Ramos (cell line): Measurements from ENCODE around the gene ARHGAP26.

Source experiments
- in situ Hi-C: fragments of 300-500 bp; cut with MboI; formaldehyde crosslinking; loops from one replicate; pipeline ENCODE4 v1.14.3; 2022; ENCODE audit warnings: low sequenced_read_pairs; ENCODE audit not compliant: unreplicated experiment

ARHGAP26 gene

DNA sequence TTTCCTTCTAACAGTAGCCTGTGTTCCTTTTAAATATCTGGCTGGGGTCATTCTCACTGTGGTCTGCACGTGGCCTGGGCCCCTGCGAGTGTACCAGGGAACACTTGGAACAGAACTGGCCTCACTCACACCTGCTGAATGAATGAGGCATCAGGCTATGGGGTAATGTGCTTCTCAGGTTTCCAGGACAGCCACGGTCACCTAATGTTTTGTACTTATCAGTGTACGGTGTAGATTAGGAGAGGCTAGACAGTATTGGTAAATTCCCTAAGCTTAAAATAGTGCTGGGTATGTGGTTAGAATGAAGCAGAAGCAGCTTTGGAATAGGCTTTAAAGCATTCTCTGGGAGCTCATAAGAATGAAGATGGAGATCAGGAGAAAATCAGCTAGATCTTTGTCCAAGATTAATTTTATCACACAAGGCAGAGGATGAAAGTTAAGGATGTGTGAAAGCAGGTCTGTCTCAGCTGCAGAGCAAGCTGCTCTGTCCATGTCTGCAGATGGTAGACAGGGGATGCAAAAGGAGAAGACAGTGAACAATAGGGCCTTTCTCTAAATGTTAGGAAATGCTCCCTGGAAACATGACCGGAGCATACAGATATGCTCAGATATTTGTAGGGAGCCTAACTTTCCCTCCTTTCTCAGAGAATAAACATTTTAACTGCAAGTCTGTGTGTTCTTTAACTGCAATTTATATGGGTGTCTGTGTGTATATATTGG is 365.8 kb downstream of the ARHGAP26 start:
- in situ Hi-C loops: no loop called here

DNA sequence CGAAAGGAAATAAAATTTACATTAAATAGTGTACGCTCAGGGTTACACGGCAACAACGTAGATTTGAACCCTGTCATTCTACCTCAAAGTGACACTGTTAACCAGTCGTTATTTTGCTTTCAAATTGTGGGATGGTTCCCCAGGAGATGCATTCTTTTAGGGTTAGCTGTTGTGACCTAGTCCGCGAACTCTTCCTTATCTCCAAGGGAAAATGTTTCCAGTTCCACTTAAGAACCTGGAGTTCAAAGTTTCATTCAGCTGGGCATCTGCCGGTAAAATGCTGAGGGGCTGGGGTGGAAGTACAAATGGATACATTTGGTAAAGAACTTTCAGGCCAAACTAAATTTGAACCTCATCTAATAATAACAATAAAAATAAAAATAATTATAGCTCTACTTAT is 368.7 kb downstream of the ARHGAP26 start:
- in situ Hi-C loops: no loop called here

DNA sequence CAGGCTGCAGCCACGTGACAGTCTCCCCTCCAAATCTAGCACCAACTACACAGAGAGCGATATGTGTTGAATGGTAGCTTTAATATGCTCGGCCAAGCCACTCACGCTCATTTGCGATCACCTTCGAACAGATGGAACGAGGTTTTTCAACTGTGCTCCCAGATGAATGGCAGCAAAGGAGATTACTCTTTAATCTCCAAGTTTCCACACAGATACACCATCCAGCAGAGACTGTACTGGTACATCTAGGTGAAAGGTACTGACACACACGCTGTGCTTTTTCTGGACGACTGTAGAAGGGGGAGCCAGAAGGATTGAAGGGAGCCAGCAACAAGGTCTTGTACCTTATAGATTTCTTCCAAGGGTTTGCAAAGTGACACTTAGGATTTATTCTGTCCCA is 369.4 kb downstream of the ARHGAP26 start:
- in situ Hi-C loops: no loop called here

DNA sequence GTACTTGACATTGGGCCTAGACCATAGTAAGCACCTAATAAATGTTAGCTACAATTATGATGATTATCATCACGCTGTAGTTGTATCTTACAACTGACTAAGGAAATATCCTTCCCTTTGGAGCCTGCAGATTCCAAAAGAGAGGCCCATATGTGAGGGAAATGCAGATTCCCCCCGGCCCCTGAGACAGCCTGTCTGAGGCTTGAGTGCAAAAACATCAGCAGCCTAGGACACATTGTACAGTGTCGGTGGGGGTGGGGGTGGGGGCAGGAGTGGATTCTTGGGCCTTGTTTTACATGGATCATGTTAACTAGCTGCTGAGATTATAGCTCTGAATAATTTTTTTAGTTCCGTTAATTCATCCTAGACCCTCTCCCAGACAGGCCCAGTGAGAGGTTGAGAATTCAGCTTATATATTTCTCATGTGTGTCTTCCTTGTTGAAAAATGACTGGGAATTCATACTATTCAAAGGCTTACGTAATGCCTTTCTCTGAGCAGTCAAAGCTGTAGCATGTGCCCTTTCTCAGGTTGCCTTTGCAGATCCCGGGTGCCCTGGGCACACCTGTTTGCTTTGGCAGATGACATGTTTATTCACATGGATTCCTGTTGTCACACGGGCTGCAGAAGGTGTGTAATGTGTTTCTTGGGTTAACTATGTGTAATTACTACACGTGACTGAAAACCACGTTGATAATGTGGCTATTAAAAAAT is 370.5 kb downstream of the ARHGAP26 start:
- in situ Hi-C loops: no loop called here

DNA sequence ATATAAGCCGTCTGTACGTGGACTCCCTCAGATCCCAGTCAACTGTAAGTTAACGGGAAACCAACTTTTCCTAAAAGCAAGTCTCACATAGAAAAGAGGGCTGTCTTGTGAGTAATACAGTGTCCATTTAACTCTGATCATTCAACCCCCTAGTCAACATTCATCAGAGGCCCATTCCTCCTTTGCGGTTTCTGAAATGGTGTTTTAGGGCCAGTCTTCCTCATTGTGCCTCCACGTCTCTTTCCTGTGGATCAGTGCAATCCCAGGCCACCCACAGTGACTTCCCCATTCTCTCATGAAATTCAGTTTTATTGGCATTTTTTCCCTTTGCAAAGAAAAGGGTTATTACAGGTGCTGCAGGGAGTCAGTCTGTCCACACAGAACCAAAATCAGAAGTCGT is 371.5 kb downstream of the ARHGAP26 start:
- in situ Hi-C loops: no loop called here

- in situ Hi-C loops: no loop called here
Observed at GRCh38 chr5:143142596-143143435, 372.6 kb downstream of the ARHGAP26 start.

- in situ Hi-C loops: no loop called here
Observed at GRCh38 chr5:143143973-143144372, 373.8 kb downstream of the ARHGAP26 start.

DNA sequence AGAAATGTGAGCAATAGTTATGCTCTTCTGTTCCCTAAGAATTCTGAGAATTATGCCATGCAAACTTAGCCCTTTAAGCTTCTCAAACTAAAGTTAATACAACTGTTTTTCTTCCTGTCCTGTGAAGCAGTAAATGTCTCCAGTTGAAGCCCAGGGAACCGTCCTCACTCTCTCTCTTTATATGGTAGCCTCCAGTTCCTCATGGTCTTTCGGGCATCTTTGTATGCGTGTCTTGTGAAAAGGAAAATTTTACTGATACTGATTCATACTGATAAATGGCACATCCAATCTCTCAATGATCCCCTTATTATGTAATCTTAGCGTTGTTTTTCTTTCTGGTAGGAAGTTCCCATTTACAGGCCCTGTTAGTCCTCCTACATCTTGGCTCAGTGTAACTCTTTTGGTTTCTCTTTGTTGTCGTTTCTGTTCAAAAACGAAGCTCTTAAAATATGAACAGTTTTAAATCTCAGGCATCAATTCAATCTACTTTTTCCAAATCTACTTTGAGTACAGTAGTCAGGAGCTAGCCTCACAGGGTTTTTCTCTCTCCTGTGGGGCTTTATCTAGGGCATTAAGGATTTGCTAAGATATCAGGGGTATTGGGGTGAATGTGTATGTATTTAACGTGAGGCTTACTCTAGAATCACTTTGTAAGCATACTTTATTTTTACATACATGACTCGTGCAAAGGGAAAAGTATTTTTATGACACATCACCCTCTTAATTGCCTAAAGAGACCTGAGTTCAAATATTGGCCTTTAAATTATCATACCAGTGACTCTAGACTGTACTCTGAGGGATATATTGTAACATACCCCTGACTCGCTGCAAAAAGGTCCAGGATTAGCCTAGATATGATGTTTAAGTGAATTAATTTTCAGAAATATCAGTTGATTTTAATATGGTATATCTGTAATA is 375.3 kb downstream of the ARHGAP26 start:
- in situ Hi-C loops: no loop called here

DNA sequence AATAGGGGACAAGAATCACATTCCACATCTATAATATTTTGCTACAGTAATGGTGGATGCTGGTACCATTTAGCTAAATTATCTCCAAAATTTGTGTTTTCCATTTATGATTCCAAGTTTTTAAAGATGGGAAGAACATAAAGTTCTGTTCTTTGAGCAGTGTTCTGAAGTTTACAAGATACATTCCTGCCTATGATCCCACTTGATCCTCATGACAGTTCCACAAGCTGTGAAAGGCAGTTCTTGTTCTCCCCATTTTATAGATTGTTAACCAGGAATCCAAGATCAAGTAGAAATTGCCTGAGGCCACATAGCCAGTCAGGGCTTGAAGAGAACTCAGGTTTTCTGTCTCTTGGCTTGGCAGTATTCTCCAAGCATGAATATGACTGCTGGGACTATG is 376.0 kb downstream of the ARHGAP26 start:
- in situ Hi-C loops: no loop called here

DNA sequence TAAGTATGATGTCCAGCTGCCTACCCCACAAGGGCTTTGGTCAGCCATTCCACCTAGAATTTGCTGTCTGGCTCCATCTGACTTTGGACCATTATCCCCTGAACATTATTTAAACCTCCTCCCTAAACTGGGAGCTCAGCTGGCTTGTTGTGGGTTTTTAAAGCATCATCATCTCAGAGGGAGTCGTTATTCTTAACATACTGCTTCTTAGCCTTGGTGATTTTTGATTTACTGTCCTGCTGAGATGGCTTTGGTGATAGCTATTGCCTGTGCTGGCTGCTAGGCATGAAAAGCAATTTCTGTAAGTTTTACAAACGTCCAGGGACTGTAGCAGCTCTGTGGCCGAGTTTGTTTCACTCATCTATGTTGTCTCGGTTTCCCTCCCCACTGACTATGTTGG is 377.2 kb downstream of the ARHGAP26 start:
- in situ Hi-C loops: no loop called here

- in situ Hi-C loops: no loop called here
Observed at GRCh38 chr5:143147902-143148301, 377.7 kb downstream of the ARHGAP26 start.

- in situ Hi-C loops: no loop called here
Observed at GRCh38 chr5:143148771-143149170, 378.6 kb downstream of the ARHGAP26 start.

DNA sequence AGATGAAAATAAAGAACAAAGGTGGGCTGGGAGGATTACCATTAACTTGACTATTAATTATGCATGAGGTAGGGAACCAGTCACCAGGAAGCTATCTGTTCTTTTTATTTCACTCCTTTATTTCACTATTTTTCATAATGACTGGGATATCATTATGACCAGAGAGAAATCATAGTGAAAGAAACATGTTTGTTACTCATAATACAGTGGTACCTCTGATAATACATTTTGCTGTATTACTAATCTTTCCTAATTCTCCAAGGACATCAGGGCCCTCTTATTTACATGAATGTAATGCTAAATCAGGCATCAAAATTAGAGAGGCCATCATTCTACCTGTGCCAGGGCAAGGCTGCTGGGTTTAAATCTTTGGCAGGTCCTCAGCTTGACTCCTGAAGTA is 379.6 kb downstream of the ARHGAP26 start:
- in situ Hi-C loops: no loop called here

DNA sequence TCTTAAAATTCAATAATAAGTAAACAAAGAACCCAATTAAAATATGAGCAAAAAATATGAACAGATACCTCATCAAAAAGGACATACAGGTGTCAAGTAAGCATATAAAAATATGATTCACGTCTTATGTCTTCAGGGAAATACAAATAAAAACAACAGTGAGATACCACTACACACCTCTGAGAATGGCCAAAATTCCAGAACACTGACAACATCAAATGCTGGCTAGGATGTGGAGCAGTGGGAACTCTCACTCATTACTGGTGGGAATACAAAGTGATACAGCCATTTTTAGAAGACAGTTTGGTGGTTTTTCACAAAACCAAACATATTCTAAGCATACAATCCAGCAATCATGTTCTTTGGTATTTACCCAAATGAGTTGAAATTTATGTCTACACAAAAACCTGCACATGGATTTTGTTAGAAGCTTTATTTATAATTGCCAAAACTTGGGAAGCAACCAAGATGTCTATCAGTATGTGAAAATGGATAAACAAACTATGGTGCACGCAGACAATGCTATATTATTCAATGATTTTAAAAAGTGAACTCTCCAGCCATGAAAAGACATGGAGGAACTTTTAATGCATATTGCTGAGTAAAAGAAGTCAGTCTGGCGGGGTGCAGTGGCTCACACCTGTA is 381.0 kb downstream of the ARHGAP26 start:
- in situ Hi-C loops: no loop called here

DNA sequence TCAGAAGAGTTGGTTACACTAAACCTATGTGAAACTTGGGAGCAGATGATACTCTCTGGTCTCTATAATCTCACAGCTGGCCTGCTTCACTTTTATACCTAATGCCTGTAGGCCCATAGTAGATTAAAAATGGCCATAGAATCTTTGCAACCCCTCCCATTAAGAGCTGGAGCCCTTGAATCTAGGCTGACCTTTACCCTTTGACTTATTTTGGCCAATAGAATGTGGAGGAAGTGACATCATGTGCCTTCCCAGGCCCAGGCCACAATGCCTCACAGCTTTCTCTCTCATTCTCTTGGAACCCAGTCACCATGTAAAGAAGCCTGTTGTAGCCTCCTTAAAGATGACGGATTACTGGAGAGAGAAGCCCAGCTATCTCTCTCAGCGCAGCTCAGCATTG is 382.3 kb downstream of the ARHGAP26 start:
- in situ Hi-C loops: no loop called here

- in situ Hi-C loops: no loop called here
Observed at GRCh38 chr5:143153332-143154119, 383.3 kb downstream of the ARHGAP26 start.

DNA sequence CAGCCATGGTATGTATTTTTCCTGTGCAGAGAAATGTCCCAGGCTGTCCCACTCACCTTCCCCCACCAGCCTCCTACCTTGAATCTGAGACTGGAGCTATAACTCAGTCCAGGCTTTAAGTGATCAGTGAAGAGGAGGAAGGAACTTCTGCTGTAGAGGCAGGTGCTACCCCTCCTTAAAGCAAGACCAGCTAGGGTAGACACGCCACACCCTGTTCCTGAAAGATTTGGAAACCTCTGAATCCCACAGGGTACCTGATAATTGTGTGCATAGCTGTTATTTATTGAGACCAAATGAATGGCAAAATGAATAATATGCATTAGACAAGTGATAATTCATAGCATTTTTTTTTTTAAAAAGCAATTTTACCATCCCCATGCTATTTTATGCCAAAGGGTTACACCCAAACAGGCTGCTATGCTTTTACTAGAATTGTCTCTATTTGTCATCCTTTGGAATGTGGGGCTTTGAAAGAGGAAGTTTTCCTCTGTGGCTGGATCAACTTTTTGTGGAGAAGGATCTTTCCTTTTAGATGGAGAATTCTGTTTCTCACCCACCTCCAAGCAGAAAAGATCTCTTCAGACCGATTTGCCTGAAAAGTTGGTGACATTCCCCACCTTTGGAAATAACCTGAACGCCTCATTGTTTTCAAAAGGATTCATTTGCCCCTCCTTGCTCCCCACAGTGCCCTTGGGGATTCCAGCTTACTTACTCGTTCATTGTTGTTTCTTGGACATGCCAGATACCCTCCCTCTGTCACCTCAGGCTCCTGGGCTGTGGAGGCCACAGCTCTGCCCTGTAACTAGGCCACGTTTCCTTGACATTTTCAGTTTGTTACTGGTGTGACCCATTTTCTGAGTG is 384.6 kb downstream of the ARHGAP26 start:
- in situ Hi-C loops: no loop called here

DNA sequence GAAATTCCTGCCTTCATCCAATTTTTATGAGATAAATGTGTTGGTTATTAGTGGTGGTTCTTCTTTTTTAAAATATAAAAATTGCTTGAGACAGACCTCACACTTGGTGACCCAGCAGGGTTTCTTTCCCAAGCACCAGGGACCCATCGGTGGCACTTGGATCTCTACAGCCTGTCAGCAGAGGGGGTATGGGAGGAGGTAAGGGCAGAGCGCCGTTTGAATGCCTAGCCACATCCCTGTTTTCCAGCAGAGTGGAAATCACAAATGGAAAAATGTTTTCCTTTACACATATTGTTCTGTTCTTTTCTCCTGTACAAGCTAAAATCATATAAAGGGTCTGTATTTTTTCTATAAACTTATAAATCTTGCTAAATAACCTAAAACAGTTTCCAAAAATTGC is 385.3 kb downstream of the ARHGAP26 start:
- in situ Hi-C loops: no loop called here
